HG03457 (cell line): ENCODE measurements around the gene BAZ1A.
"Not testable (repeated sequence)": the region's sequence is repeated elsewhere in the genome, so short reads cannot be mapped to it uniquely, and the experiment has no call there.

Experiments used
- ATAC-seq: cut with Tn5 transposase; IDR thresholded peaks from one replicate; pipeline ENCODE4 v1.9.1; 2021; ENCODE audit warnings: moderate number of reproducible peaks; ENCODE audit not compliant: unreplicated experiment

BAZ1A gene

GRCh38 chr14:34794217-34794616, 80.9 kb downstream of the BAZ1A start:
- no peak for ATAC-seq

GRCh38 chr14:34792598-34792997, 82.6 kb downstream of the BAZ1A start:
- no peak for ATAC-seq

DNA sequence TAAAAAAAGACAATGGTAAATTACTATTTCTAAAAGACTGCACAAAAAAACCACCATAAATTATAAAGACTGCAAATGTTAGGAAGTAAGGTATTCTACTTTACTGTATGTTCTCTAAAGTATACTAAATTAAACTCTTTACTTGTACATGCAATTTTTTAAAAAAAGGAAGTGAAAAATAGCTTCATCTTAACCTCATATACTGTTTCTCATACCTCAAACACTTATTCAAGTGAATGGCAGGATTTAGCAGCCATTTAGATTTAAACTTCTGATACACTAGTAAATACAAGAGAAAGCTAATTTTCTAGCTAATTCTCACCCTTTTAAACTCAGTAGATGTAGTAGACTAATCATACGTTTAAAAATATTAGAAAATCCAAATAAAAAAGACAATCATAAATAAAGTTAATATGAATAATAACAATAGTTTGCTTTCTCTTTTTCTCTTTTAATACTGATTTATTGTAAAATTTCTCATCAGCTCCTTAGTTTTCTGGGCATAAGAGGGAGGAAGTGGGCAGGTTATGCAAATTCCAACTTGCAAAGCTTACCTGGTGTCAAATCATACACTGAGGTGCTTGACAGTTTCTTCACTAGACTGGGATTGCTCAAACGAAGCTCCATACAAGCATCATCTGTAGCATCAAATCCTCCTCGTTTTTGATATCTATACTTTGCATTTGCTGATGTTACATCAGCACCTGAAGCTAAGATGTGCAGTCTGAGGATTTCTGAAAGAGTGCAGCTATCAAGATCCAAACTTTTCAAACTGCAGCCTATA, 89.7 kb downstream of the BAZ1A start:
- ATAC-seq, result no peak

- ATAC-seq, result no peak
Measured at GRCh38 chr14:34782031-34782430, 93.1 kb downstream of the BAZ1A start.

DNA sequence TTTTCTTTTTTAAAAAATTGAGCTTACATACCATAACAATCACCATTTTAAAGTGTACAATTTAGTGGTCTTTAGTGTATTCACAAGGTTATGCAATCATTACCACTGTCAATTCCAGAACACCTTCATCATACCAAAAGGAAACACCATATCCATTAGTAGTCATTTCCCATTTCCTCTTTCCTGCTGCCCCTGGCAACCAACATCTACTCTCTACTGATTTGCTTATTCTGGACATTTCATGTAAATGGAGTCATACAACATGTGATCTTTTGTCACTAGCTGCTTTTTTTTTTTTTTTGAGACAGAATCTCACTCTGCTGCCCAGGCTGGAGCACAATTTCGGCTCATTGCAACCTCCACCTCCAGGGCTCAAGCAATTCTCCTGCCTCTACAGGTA, 93.9 kb downstream of the BAZ1A start:
- no peak for ATAC-seq

DNA sequence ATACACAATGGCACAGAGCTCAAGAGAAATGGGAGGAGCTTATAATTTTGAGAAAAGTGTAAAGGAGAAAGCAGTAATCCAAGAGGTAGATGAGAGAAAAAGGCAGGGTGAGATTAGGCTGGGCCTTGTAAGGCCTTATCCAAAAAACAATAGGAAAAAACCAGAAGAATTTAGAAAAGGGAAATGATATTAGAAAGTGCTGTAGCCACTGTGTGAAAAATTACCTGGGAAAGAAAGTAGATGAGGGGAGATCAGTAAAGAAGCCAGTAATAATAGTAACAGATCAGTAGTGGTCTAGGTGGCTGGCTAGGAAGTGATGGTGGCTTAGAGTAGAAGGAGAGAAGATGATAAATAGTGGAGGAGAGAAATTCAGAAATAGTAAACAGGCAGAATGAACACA, 94.5 kb downstream of the BAZ1A start:
- no peak for ATAC-seq

DNA sequence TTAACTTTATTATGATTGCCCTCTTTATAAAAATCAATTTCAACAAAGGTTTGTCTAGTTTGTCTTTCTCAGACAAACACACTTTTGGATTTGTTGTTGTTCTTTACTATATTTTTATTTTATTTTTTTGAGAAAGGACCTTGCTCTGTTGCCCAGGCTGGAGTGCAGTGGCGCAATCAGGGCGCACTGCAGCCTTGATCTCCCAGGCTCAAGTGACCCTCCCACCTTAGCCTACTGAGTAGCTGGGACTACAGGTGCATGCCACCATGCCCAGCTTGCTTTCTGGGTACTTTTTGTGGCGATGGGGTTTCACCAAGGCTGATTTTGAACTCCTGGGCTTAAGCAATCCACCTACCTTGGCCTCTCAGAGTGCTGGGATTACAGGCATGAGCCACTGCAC, 96.4 kb downstream of the BAZ1A start:
- ATAC-seq, result no peak

GRCh38 chr14:34776611-34777010, 98.5 kb downstream of the BAZ1A start:
- no peak for ATAC-seq

GRCh38 chr14:34775922-34776321, 99.2 kb downstream of the BAZ1A start:
- ATAC-seq, result no peak

DNA sequence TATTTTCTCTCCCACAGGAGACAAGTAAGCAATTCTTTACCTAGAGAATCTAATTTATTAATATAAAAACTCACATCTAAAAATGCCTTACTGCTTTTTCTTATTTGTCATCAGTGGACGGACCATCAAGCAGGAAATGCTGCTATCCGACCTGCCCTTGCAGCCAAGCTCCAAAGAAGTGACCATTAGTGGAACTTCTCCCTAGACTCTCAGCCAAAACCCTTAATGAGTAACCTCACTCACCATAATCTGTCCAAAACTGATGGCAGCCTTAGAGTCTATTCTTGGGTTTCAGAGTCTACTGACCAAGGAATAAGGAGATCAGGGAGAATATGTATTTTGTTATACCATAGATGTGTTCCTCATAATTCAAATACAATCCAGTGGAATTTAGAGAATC, 99.8 kb downstream of the BAZ1A start:
- no peak for ATAC-seq

GRCh38 chr14:34770901-34771300, 104.3 kb downstream of the BAZ1A start:
- ATAC-seq, result no peak

DNA sequence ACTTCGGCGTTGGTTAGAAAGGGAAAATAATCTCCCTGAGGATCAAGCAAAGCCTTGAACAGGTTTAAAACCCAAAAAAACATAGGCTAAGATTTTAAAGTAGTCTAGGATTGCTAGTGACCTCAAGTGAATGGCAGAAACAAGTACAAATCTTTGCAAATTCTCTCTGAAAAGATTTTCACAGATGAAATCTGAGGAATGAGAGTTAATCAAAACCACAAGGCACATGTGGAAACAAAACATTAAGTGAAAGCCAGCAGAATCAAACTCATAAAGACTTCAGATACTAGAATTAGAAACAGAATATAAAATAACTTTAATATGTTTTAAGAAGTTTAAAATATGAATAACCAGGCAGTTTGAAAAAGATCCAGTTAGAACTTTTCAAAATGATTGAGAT, 108.6 kb downstream of the BAZ1A start:
- no peak for ATAC-seq

DNA sequence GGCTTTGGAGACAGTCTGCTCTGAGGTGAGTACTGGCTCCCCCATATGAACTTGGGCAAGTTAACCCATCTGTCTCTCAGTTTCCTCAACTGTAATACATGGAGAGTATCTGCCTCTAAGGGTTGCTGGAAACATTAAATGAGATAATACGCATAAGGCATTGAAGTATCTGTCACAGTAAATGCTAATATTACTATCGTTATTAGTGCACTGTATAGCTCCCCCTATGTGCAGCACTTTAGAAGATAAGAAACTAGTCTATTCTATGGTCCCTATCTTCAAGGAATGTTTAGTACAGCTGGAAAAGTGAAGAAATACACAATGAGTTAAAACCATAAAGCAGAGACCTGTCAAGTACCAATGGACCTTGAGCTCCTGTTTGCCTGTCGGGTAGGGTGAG, 109.1 kb downstream of the BAZ1A start:
- no peak for ATAC-seq

GRCh38 chr14:34755215-34755614, 119.9 kb downstream of the BAZ1A start:
- no peak for ATAC-seq

DNA sequence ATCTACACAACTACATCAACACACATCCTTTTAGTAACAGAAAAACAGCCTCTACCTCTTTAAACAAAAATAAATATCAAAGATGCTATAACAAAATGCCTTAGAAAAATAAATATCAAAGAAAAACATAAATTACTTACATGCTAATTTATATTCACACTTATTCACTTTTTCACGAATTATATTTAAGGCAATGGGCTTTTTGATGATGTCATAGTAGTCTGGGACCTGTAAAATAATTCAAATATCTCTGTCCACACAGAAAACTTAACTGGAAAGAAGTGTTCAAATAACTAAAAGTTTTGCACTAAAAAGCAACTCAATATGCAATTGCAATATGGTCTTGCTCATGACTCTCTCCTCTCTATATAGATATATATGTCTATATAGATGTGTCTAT, 120.5 kb downstream of the BAZ1A start:
- ATAC-seq, result no peak

GRCh38 chr14:34750670-34751069, 124.5 kb downstream of the BAZ1A start:
- no peak for ATAC-seq

DNA sequence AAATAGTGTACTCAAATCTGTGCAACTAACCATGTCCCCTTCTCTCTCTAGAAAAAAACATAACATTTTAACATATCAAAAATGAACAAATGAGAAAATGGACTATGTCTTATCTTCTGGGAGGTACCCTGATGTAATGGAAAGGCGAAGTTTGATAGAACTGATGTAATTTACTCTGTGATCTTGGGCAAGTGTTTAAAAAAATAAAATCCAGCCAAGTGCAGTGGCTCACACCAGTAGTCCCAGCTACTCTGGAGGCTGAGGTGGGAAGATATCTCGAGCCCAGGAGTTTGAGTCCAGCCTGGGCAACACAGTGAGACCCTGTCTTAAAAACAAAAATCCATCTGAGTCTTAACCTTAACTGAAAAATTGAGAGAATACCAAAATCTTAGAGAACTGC, 124.9 kb downstream of the BAZ1A start:
- no peak for ATAC-seq

DNA sequence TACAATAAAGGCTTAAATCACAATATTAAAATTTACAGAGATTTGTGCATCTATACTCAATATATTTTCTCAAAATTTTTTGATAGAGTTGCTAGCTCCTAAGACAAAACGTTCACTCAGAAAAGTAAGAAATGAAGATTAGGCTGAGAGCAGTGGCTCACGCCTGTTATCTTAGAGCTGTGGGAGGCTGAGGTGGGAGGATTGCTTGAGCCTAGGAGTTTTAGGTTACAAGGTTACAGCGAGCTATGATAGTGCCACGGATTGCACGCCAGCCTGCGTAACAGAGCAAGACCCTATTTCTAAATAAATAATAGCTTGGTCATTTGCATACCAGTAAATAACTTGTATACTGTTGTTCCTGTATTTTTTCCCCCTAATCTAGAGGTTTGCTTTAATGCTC, 125.8 kb downstream of the BAZ1A start:
- ATAC-seq, result no peak

DNA sequence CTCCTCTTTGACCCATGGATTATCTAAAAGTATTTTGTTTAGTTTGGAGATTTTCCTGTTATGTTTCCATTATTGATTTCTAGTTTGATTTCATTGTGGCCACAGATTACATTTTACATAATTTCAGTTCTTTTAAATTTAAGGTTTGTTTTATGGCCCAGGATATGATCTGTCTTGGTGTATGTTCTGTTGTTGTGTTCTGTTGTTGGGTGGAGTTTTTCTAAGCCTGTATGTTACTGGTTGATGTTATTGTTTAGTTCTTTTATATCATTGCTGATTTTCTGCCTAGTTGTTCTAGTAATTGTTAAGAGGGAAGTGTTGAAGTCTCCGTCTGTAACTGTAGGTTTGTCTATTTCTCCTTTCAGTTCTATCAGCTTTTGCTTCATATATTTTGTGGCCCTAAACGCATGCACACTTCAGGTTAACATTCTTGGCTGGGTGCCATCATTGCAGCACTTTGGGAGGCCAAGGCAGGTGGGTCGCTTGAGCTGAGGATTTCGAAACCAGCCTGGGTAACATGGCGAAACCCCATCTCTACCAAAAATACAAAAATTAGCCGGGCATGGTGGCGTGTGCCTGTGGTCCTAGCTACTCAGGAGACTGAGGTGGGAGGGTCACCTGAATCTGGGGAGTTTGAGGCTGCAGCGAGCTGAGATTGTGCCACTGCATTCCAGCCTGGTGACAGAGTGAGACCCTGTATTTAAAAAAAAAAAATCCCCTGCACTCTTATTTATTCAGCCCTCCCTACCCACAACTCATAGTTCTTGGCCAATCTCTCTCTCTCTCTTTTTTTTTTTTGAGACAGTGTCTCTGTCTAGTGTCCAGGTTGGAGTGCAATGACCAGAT, 132.7 kb downstream of the BAZ1A start:
- ATAC-seq, result no peak

GRCh38 chr14:34741840-34742239, 133.3 kb downstream of the BAZ1A start:
- no peak for ATAC-seq

DNA sequence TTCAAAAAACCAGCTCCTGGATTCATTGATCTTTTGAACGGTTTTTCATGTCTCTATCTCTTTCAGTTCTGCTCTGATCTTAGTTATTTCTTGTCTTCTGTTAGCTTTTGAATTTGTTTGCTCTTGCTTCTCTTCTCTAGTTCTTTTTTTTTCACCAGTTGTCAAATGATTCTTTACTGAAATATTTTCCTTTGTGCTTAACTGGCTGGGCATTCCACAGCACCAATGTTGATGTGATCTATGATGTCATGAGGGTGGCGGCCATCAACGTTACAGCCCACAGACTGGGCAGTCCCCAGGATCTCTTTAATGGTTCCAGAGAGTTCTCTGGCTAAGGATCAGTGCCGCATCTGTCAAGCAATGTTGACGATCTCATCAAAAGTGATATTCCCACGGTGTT, 135.0 kb downstream of the BAZ1A start:
- not testable (repeated sequence) for ATAC-seq

DNA sequence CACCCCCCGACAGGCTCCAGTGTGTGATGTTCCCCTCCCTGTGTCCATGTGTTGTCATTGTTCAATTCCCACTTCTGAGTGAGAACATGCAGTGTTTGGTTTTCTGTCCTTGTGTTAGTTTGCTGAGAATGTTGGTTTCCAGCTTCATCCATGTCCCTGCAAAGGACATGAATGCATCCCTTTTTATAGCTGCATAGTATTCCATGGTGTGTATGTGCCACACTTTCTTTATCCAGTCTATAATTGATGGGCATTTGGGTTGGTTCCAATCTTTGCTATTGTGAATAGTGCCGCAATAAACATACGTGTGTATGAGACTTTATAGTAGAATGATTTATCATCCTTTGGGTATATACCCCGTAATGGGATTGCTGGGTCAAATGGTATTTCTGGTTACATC, 138.1 kb downstream of the BAZ1A start:
- not testable (repeated sequence) for ATAC-seq
